Epithelial cell of prostate (primary cell): ENCODE results near the gene UNC13B.
"Not testable (repeated sequence)": the region's sequence is repeated elsewhere in the genome, so short reads cannot be mapped to it uniquely, and the experiment has no call there.

Experiments
- DNase-seq: peaks from one replicate; pipeline ENCODE4 v3.0.0-alpha.2; 2011; ENCODE audit warnings: low read depth, low spot score
- H3K27ac ChIP-seq: fragments of 450-650 bp; 2 replicates; pipeline ENCODE4 v1.5.1; 2017; ENCODE audit warnings: mild to moderate bottlenecking

Gene UNC13B

GRCh38 chr9:35407846-35408245, 246.0 kb downstream of the UNC13B start:
- no peak for DNase-seq
- H3K27ac ChIP-seq, result no peak overlapping the region

GRCh38 chr9:35409434-35409833, 247.6 kb downstream of the UNC13B start:
- H3K27ac ChIP-seq, result not testable (repeated sequence)

GRCh38 chr9:35414889-35415288, 253.1 kb downstream of the UNC13B start:
- no peak for DNase-seq
- no peak overlapping the region for H3K27ac ChIP-seq

More at GRCh38 chr9:35409434-35409833, 247.6 kb downstream of the UNC13B start:
- DNase-seq, result not testable (repeated sequence)

- H3K27ac ChIP-seq, result no peak overlapping the region
- no peak for DNase-seq
These were observed 253.7 kb downstream of the UNC13B start for GRCh38 chr9:35415402-35416097.

GRCh38 chr9:35416098-35416427, 254.3 kb downstream of the UNC13B start:
- no peak overlapping the region for H3K27ac ChIP-seq
- DNase-seq, result no peak

- no peak for DNase-seq
- H3K27ac ChIP-seq, result no peak overlapping the region
These were observed 260.5 kb downstream of the UNC13B start for GRCh38 chr9:35422346-35422745.

- no peak overlapping the region for H3K27ac ChIP-seq
- no peak for DNase-seq
These were observed 260.9 kb downstream of the UNC13B start for GRCh38 chr9:35422753-35423152.

- H3K27ac ChIP-seq, result peak overlapping the region; percentile 43
- peak; percentile 75 for DNase-seq
These were observed 261.7 kb downstream of the UNC13B start for GRCh38 chr9:35423499-35423898.

- no peak for DNase-seq
These were observed 262.8 kb downstream of the UNC13B start for GRCh38 chr9:35424356-35425352.

GRCh38 chr9:35426627-35427026, 264.8 kb downstream of the UNC13B start:
- H3K27ac ChIP-seq, result no peak overlapping the region
- DNase-seq, result peak; percentile 36

More at GRCh38 chr9:35424356-35425352, 262.8 kb downstream of the UNC13B start:
- H3K27ac ChIP-seq, result peak overlapping the region; percentile 43

- H3K27ac ChIP-seq, result no peak overlapping the region
- no peak for DNase-seq
These were observed 269.7 kb downstream of the UNC13B start for GRCh38 chr9:35431467-35431866.

- DNase-seq, result no peak
- no peak overlapping the region for H3K27ac ChIP-seq
These were observed 270.3 kb downstream of the UNC13B start for GRCh38 chr9:35432076-35432475.

GRCh38 chr9:35436933-35437332, 275.1 kb downstream of the UNC13B start:
- no peak overlapping the region for H3K27ac ChIP-seq
- DNase-seq, result no peak

GRCh38 chr9:35446012-35446411, 284.2 kb downstream of the UNC13B start:
- no peak overlapping the region for H3K27ac ChIP-seq
- DNase-seq, result no peak

- no peak for DNase-seq
- H3K27ac ChIP-seq, result no peak overlapping the region
These were observed 286.7 kb downstream of the UNC13B start for GRCh38 chr9:35448496-35448895.

GRCh38 chr9:35452481-35452880, 290.7 kb downstream of the UNC13B start:
- H3K27ac ChIP-seq, result no peak overlapping the region
- DNase-seq, result no peak

GRCh38 chr9:35453786-35454185, 292.0 kb downstream of the UNC13B start:
- no peak for DNase-seq
- no peak overlapping the region for H3K27ac ChIP-seq
